ENCODE data around the gene TSPY10. TPM values are rescaled to one million over a fixed set of nuclear protein-coding genes. Genes with fewer than 3 reads are reported as not detected.
"Not testable (repeated sequence)": the region's sequence is repeated elsewhere in the genome, so short reads cannot be mapped to it uniquely, and the experiment has no call there.

TSPY10 gene
- polyA plus RNA-seq (2012; ENCODE audit: insufficient read depth, insufficient read length, low read depth) = not detected

GRCh38 chrY:9527580-9527979 is at the start of gene TSPY10:
Gene TSPY10, plus strand, starts transcription at chrY:9527880. Its CDS starts 46 bp downstream, at chrY:9527926.
- DNase-seq; H3K4me1 ChIP-seq; H3K36me3 ChIP-seq; H3K9me3 ChIP-seq; H3K27me3 ChIP-seq; H3K4me3 ChIP-seq (ENCODE audit: low read depth, low read length): not testable (repeated sequence)

- H3K4me1 ChIP-seq; H3K27me3 ChIP-seq; H3K36me3 ChIP-seq; H3K4me3 ChIP-seq (ENCODE audit: low read depth, low read length); H3K9me3 ChIP-seq; DNase-seq: not testable (repeated sequence)
Observed at GRCh38 chrY:9486967-9487366, 40.7 kb upstream of the TSPY10 start, which contains the start of gene TSPY9. Gene TSPY9, plus strand, starts transcription at chrY:9487267. Its CDS starts 46 bp downstream, at chrY:9487313.

GRCh38 chrY:9504396-9504795 is 23.3 kb upstream of the TSPY10 start:
- not testable (repeated sequence) for H3K36me3 ChIP-seq; H3K27me3 ChIP-seq; DNase-seq; H3K9me3 ChIP-seq; H3K4me3 ChIP-seq (ENCODE audit: low read depth, low read length); H3K4me1 ChIP-seq

- not testable (repeated sequence) for H3K36me3 ChIP-seq; H3K27me3 ChIP-seq; H3K4me1 ChIP-seq; H3K4me3 ChIP-seq (ENCODE audit: low read depth, low read length); H3K9me3 ChIP-seq; DNase-seq
Observed at GRCh38 chrY:9516287-9516686, 11.4 kb upstream of the TSPY10 start.

Measured in BE2C (cell line).